NCI-H345 (cell line): ENCODE data around the gene MPZ.
"Not testable (repeated sequence)": the region's sequence is repeated elsewhere in the genome, so short reads cannot be mapped to it uniquely, and the experiment has no call there.

Source experiments
- DNase-seq: peaks from one replicate; lab custom pipeline; 2025; lab: John Stamatoyannopoulos, UW

Gene MPZ

DNA sequence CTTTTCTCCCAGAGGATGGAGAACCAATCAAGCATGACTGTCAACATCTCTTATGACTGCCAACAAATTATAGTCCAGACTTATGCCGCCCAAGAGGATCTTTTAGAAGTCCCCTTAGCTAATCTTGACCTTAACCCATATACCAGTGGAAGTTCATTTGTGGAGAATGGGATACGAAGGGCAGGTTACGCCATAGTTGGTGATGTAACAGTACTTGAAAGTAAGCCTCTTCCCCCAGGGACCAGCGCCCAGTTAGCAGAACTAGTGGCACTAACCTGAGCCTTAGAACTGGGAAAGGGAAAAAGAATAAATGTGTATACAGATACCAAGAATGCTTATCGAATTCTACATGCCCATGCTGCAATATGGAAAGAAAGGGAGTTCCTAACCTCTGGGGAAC lies 54.5 kb downstream of the MPZ start:
- not testable (repeated sequence) for DNase-seq
